ENCODE measurements around the gene ABAT.

DNA sequence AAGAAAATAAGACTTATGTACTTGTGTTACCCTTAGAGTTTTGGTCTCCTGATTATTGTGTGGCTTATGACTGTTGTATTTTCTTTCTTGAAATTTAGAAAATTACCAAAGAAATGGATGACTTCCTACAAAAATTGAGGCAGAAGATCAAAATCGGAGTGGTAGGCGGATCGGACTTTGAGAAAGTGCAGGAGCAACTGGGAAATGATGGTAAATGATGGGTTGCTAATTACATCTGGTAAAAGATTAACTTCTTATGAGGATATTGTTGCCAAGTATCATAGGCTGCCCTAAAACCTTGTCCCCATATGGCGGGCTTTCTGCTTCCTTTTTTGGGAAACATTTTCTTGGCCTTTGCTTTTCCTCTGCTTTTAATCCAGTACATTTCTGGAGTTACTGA, 127.3 kb downstream of the ABAT start:
- TF ChIP-seq, protein P1, sequence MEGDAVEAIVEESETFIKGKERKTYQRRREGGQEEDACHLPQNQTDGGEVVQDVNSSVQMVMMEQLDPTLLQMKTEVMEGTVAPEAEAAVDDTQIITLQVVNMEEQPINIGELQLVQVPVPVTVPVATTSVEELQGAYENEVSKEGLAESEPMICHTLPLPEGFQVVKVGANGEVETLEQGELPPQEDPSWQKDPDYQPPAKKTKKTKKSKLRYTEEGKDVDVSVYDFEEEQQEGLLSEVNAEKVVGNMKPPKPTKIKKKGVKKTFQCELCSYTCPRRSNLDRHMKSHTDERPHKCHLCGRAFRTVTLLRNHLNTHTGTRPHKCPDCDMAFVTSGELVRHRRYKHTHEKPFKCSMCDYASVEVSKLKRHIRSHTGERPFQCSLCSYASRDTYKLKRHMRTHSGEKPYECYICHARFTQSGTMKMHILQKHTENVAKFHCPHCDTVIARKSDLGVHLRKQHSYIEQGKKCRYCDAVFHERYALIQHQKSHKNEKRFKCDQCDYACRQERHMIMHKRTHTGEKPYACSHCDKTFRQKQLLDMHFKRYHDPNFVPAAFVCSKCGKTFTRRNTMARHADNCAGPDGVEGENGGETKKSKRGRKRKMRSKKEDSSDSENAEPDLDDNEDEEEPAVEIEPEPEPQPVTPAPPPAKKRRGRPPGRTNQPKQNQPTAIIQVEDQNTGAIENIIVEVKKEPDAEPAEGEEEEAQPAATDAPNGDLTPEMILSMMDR (IDR thresholded peaks at IDR 0.05), result no peak
- no peak for TF ChIP-seq POLR2A (IDR thresholded peaks at IDR 0.05)

Measured in Peyer's patch (tissue), 4 donors.